ENCODE data around the gene CDS2. TPM values are rescaled to one million over a fixed set of nuclear protein-coding genes. Genes with fewer than 3 reads are reported as not detected.

CDS2 gene
- total and polyA plus RNA-seq, 2 of the 13 experiments (the other 11 are each of a cell fraction or from before 2014, with no cell fraction given): 81.3 to 153 TPM

DNA sequence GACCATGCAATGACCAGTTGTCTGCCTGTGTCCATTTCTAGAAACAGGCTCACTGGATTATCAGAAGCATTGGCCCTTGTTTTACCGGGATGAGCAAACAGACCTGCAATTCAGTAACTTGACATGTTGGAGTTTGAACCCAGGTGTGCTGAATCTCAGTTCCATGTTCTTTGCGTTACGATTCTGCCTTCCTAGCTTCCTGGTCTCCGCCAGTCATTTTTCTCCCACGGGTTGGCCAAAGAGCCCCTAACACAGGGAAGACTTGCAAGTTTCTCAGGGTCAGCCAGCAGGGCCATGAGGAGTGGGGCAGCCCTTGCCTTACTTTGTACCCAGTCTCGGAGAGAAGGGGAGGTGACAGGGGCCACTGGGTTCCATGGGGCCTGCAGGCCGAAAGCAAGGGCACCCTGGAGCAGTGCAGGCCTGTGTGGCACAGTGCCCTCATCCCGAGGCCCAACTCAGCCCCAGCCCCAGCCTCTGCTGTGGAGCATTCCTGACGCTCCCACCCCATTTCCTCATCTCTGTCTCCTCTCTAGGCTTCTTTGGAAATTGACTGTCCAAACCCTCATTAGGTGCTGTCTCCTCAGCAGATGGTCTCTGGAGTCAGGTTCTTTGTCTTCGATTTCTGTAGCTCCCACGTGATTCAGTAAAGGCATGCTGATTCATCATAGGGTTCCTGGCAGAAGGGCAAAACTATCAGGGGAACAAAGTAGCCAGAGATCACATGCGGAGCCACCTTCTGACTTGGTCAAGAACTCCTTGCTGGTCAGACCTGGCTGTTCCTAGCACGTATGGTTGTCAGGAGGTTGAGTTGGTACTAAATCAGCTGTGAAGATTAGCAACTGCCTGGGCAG is 23.6 kb downstream of the CDS2 start (continued):
- no peak for TF ChIP-seq ZNF660 (CRISPR knock-in tag; IDR thresholded peaks at IDR 0.05; ENCODE audit: borderline replicate concordance, low read depth)
- peak; percentile 28; the same call in 1 of the 2 replicates for TF ChIP-seq ZHX2 (IDR thresholded peaks at IDR 0.05; ENCODE audit: low read depth)
- TF ChIP-seq ZHX2 (CRISPR knock-in tag; IDR thresholded peaks at IDR 0.05; ENCODE audit: borderline replicate concordance): no peak
- TF ChIP-seq ZFP1 (CRISPR knock-in tag; IDR thresholded peaks at IDR 0.05): peak; percentile 61
- peak; percentile 69 for TF ChIP-seq ERF (CRISPR knock-in tag; IDR thresholded peaks at IDR 0.05)
- TF ChIP-seq ATM (IDR thresholded peaks at IDR 0.05; ENCODE audit: borderline replicate concordance): no peak
- no peak for TF ChIP-seq ZNF251 (CRISPR knock-in tag; IDR thresholded peaks at IDR 0.05)
- TF ChIP-seq, protein P1, sequence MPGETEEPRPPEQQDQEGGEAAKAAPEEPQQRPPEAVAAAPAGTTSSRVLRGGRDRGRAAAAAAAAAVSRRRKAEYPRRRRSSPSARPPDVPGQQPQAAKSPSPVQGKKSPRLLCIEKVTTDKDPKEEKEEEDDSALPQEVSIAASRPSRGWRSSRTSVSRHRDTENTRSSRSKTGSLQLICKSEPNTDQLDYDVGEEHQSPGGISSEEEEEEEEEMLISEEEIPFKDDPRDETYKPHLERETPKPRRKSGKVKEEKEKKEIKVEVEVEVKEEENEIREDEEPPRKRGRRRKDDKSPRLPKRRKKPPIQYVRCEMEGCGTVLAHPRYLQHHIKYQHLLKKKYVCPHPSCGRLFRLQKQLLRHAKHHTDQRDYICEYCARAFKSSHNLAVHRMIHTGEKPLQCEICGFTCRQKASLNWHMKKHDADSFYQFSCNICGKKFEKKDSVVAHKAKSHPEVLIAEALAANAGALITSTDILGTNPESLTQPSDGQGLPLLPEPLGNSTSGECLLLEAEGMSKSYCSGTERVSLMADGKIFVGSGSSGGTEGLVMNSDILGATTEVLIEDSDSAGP (CRISPR knock-in tag; IDR thresholded peaks at IDR 0.05; ENCODE audit: borderline replicate concordance): peak; percentile 86; the same call in 1 of the 2 replicates
- TF ChIP-seq, protein P2, sequence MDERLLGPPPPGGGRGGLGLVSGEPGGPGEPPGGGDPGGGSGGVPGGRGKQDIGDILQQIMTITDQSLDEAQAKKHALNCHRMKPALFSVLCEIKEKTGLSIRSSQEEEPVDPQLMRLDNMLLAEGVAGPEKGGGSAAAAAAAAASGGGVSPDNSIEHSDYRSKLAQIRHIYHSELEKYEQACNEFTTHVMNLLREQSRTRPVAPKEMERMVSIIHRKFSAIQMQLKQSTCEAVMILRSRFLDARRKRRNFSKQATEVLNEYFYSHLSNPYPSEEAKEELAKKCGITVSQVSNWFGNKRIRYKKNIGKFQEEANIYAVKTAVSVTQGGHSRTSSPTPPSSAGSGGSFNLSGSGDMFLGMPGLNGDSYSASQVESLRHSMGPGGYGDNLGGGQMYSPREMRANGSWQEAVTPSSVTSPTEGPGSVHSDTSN (CRISPR knock-in tag; IDR thresholded peaks at IDR 0.05): no peak
- TF ChIP-seq, protein P3, sequence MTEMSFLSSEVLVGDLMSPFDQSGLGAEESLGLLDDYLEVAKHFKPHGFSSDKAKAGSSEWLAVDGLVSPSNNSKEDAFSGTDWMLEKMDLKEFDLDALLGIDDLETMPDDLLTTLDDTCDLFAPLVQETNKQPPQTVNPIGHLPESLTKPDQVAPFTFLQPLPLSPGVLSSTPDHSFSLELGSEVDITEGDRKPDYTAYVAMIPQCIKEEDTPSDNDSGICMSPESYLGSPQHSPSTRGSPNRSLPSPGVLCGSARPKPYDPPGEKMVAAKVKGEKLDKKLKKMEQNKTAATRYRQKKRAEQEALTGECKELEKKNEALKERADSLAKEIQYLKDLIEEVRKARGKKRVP (CRISPR knock-in tag; IDR thresholded peaks at IDR 0.05): peak in 1 of 2 experiments; percentile 75; a peak in 2 of 4 replicates
- no peak for TF ChIP-seq ZNF652 (CRISPR knock-in tag; IDR thresholded peaks at IDR 0.05; ENCODE audit: borderline replicate concordance, low read depth)
- peak; percentile 74 for TF ChIP-seq RXRA (CRISPR knock-in tag; IDR thresholded peaks at IDR 0.05)
- TF ChIP-seq, protein P4, sequence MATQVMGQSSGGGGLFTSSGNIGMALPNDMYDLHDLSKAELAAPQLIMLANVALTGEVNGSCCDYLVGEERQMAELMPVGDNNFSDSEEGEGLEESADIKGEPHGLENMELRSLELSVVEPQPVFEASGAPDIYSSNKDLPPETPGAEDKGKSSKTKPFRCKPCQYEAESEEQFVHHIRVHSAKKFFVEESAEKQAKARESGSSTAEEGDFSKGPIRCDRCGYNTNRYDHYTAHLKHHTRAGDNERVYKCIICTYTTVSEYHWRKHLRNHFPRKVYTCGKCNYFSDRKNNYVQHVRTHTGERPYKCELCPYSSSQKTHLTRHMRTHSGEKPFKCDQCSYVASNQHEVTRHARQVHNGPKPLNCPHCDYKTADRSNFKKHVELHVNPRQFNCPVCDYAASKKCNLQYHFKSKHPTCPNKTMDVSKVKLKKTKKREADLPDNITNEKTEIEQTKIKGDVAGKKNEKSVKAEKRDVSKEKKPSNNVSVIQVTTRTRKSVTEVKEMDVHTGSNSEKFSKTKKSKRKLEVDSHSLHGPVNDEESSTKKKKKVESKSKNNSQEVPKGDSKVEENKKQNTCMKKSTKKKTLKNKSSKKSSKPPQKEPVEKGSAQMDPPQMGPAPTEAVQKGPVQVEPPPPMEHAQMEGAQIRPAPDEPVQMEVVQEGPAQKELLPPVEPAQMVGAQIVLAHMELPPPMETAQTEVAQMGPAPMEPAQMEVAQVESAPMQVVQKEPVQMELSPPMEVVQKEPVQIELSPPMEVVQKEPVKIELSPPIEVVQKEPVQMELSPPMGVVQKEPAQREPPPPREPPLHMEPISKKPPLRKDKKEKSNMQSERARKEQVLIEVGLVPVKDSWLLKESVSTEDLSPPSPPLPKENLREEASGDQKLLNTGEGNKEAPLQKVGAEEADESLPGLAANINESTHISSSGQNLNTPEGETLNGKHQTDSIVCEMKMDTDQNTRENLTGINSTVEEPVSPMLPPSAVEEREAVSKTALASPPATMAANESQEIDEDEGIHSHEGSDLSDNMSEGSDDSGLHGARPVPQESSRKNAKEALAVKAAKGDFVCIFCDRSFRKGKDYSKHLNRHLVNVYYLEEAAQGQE (IDR thresholded peaks at IDR 0.05; ENCODE audit: borderline replicate concordance in 1 of 2, low read depth in 1 of 2, low read length in 2 of 2): peak in 1 of 2 experiments; percentile 45; a peak in 1 of 4 replicates
- TF ChIP-seq TSC22D2 (CRISPR knock-in tag; IDR thresholded peaks at IDR 0.05; ENCODE audit: borderline replicate concordance): 0 out of 2 replicates have a peak, but pooled peaks have one; percentile 12

All from HepG2 (cell line).